WTC11 (cell line): Measurements from ENCODE around the gene RABGAP1. TPM values are rescaled to one million over a fixed set of nuclear protein-coding genes. Genes with fewer than 3 reads are reported as not detected.

ENCODE experiments used
- ATAC-seq: fragments of 200-7000 bp; cut with Tn5 transposase; 2 replicates; pipeline ENCODE4 v1.10.0; 2021; ENCODE audit warnings: mild to moderate bottlenecking, moderate library complexity
- CTCF ChIA-PET: fragments of 300-600 bp; sonication (Branson Sonifier 250); formaldehyde crosslinking; loops from one replicate; lab custom pipeline; 2021; ENCODE audit warnings: antibody characterized with exemption; lab: Charles Lee
- POLR2A ChIA-PET: fragments of 350-600 bp; sonication (Branson Sonifier 250); formaldehyde crosslinking; loops from one replicate; lab custom pipeline; 2021; ENCODE audit warnings: antibody characterized with exemption; lab: Charles Lee
- DNase-seq: peaks from one replicate; pipeline ENCODE4 v3.0.0; 2021; ENCODE audit warnings: low spot score
- H3K27ac Mint-ChIP-seq: 2 replicates; pipeline ENCODE4 v1.8.0; 2021; ENCODE audit warnings: mixed read lengths
- H3K27me3 Mint-ChIP-seq: 2 replicates; pipeline ENCODE4 v1.8.0; 2021; ENCODE audit warnings: low read depth, mild to moderate bottlenecking, moderate library complexity, mixed read lengths
- H3K36me3 Mint-ChIP-seq: 2 replicates; pipeline ENCODE4 v1.8.0; 2021; ENCODE audit warnings: mixed read lengths
- H3K4me1 Mint-ChIP-seq: 2 replicates; pipeline ENCODE4 v1.8.0; 2022; ENCODE audit warnings: mixed read lengths
- H3K4me3 Mint-ChIP-seq: 2 replicates; pipeline ENCODE4 v1.8.0; 2021; ENCODE audit warnings: mild to moderate bottlenecking, moderate library complexity, mixed read lengths
- H3K9me3 Mint-ChIP-seq: 2 replicates; pipeline ENCODE4 v1.8.0; 2021; ENCODE audit warnings: mixed read lengths
- CBFB ChIP-seq: sonication (generic); formaldehyde crosslinking; IDR thresholded peaks from 2 replicates; pipeline ENCODE4 v1.8.1; 2022; ENCODE audit warnings: mild to moderate bottlenecking, low read depth, missing genetic modification reagents
- ELF4 ChIP-seq: sonication (generic); formaldehyde crosslinking; IDR thresholded peaks from 2 replicates; pipeline ENCODE4 v1.8.1; 2022; ENCODE audit warnings: low read depth, mild to moderate bottlenecking, moderate library complexity, missing genetic modification reagents
- EMX1 ChIP-seq: fragments of 250-450 bp; sonication (Bioruptor Pico); IDR thresholded peaks from 2 replicates; pipeline ENCODE4 v1.8.0; 2021; ENCODE audit warnings: mild to moderate bottlenecking
- RELA ChIP-seq: sonication (generic); formaldehyde crosslinking; IDR thresholded peaks from 2 replicates; pipeline ENCODE4 v1.8.1; 2022; ENCODE audit warnings: missing genetic modification reagents, mild to moderate bottlenecking, borderline replicate concordance
- RORB ChIP-seq: fragments of 250-450 bp; sonication (Bioruptor Pico); IDR thresholded peaks from 2 replicates; pipeline ENCODE4 v1.9.0; 2021; ENCODE audit warnings: mild to moderate bottlenecking
- ZBTB21 ChIP-seq: sonication (generic); formaldehyde crosslinking; IDR thresholded peaks from 2 replicates; pipeline ENCODE4 v1.8.1; 2023; ENCODE audit warnings: mild to moderate bottlenecking, missing genetic modification reagents, borderline replicate concordance
- ZNF396 ChIP-seq: fragments of 250-450 bp; sonication (Bioruptor Pico); IDR thresholded peaks from 2 replicates; pipeline ENCODE4 v1.8.0; 2021; ENCODE audit warnings: mild to moderate bottlenecking, moderate library complexity, borderline replicate concordance
- total RNA-seq: library from RNA; stranded (reverse); gene quantifications from 3 replicates; pipeline ENCODE4 v1.2.3, GENCODE V29; 2021
- TF ChIP-seq, protein P1 (sequence below): sonication (generic); formaldehyde crosslinking; IDR thresholded peaks from 2 replicates; pipeline ENCODE4 v1.8.0; 2023; ENCODE audit warnings: mild to moderate bottlenecking, missing genetic modification reagents
- TF ChIP-seq, protein P2 (sequence below): sonication (generic); formaldehyde crosslinking; IDR thresholded peaks from 2 replicates; pipeline ENCODE4 v1.8.1; 2022; ENCODE audit warnings: mild to moderate bottlenecking, missing genetic modification reagents, moderate library complexity, borderline replicate concordance
- TF ChIP-seq, protein P3 (sequence below): sonication (generic); formaldehyde crosslinking; IDR thresholded peaks from 2 replicates; pipeline ENCODE4 v1.8.1; 2022; ENCODE audit warnings: low read depth, mild to moderate bottlenecking, moderate library complexity, missing genetic modification reagents, borderline replicate concordance
- TF ChIP-seq, protein P4 (sequence below): sonication (generic); formaldehyde crosslinking; IDR thresholded peaks from 2 replicates; pipeline ENCODE4 v1.8.1; 2022; ENCODE audit warnings: missing genetic modification reagents, borderline replicate concordance
- TF ChIP-seq, protein P5 (sequence below): sonication (generic); formaldehyde crosslinking; IDR thresholded peaks from 2 replicates; pipeline ENCODE4 v1.8.1; 2023; ENCODE audit warnings: mild to moderate bottlenecking, missing genetic modification reagents, moderate library complexity
- TF ChIP-seq, protein P6 (sequence below): fragments of 250-450 bp; sonication (Bioruptor Pico); IDR thresholded peaks from 2 replicates; pipeline ENCODE4 v2.1.2; 2022; ENCODE audit warnings: mild to moderate bottlenecking, moderate library complexity
- TF ChIP-seq, protein P7 (sequence below): sonication (generic); formaldehyde crosslinking; IDR thresholded peaks from 2 replicates; pipeline ENCODE4 v1.8.1; 2022; ENCODE audit warnings: mild to moderate bottlenecking, moderate library complexity, missing genetic modification reagents
- TF ChIP-seq, protein P8 (sequence below): sonication (generic); formaldehyde crosslinking; IDR thresholded peaks from 2 replicates; pipeline ENCODE4 v1.8.1; 2022; ENCODE audit warnings: low read depth, missing genetic modification reagents, borderline replicate concordance

Gene RABGAP1
- total RNA-seq, 1 experiment from 2014 or later, result 38.1 TPM

DNA sequence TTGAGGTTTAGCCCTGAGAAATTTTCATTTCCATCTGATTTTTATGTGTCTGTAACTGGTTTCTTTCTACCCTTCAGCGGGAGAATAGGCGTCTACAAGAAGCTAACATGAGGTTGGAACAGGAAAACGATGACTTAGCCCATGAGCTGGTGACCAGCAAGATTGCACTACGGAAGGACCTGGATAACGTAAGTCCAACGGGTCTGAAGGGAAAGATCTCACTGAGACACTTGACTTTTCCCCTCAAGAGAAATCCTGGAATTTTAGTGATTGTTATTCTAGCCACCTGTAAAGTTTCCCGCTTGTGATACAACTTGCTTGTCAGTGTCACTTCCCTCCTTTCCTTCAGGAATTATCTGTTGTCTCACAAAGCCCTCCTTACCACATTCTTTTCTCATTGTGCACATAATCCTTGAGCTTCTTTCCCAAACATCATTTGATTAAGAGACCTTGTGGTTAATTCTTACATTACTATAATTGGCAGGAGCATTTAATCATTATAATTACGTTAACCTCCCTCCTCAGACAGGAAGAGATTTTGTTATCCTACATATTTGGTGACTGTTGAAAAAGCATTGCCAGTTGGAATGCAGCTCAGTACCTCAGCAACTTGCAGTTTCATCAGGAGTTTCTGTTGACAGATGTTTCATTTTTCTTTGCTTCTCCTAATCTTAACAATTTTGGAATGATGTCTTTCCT lies 149.5 kb downstream of the RABGAP1 start (continued):
- TF ChIP-seq, protein P1, sequence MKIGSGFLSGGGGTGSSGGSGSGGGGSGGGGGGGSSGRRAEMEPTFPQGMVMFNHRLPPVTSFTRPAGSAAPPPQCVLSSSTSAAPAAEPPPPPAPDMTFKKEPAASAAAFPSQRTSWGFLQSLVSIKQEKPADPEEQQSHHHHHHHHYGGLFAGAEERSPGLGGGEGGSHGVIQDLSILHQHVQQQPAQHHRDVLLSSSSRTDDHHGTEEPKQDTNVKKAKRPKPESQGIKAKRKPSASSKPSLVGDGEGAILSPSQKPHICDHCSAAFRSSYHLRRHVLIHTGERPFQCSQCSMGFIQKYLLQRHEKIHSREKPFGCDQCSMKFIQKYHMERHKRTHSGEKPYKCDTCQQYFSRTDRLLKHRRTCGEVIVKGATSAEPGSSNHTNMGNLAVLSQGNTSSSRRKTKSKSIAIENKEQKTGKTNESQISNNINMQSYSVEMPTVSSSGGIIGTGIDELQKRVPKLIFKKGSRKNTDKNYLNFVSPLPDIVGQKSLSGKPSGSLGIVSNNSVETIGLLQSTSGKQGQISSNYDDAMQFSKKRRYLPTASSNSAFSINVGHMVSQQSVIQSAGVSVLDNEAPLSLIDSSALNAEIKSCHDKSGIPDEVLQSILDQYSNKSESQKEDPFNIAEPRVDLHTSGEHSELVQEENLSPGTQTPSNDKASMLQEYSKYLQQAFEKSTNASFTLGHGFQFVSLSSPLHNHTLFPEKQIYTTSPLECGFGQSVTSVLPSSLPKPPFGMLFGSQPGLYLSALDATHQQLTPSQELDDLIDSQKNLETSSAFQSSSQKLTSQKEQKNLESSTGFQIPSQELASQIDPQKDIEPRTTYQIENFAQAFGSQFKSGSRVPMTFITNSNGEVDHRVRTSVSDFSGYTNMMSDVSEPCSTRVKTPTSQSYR (CRISPR knock-in tag), result no peak

DNA sequence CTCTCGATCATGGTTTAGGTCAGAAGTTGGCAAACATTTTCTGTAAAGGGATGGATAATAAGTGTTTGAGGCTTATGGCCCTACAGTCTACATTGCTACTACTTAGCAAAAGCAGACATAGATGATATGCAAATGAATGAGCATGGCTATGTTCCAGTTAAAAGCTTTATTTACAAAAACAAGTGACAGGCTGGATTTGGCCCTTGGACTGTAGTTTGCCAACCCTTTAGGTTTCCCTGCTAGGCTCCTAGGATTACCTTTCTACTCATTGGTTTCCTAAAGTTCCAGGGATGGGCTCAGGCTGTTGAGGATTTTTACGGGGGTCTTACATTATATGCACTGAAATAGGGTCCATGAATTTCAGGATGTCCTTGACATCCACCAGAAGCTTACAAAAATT lies 150.1 kb downstream of the RABGAP1 start:
- no peak for ATAC-seq

DNA sequence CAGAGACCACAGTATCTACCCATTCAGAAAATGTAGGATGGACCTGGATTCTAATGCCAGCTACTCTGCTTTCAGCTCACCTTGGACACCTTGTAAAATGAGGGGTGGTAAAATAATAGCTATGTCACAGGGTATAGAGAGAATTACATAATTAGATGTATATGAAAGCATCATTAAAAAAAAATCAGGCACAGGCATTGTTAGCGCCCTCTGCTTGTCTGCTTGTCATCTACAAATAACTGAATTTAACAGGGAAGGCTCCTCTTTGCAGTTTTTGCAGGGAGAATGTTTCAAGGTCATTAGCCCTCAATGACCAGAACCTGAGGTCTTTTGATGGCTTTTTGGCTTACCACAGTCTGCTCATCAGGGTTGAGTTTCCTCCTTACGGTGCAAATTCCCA lies 150.6 kb downstream of the RABGAP1 start:
- ATAC-seq (no peak), DNase-seq (no peak)
- no peaks in the 10 kb centered on the region for H3K9me3 Mint-ChIP-seq
- CTCF ChIA-PET, result interaction anchor here (2.0 kb wide), 1 partner anchor 134 kb away, joined by 5 read pairs; no protein-coding TSS in a partner anchor
- TF ChIP-seq EMX1 (CRISPR knock-in tag) (no peak), CBFB (CRISPR knock-in tag) (no peak), RELA (CRISPR knock-in tag) (no peak), RORB (no peak), ELF4 (CRISPR knock-in tag) (no peak), ZNF396 (CRISPR knock-in tag) (no peak), ZBTB21 (CRISPR knock-in tag) (no peak)
- TF ChIP-seq, protein P2, sequence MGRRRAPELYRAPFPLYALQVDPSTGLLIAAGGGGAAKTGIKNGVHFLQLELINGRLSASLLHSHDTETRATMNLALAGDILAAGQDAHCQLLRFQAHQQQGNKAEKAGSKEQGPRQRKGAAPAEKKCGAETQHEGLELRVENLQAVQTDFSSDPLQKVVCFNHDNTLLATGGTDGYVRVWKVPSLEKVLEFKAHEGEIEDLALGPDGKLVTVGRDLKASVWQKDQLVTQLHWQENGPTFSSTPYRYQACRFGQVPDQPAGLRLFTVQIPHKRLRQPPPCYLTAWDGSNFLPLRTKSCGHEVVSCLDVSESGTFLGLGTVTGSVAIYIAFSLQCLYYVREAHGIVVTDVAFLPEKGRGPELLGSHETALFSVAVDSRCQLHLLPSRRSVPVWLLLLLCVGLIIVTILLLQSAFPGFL (CRISPR knock-in tag), result no peak
- TF ChIP-seq, protein P3, sequence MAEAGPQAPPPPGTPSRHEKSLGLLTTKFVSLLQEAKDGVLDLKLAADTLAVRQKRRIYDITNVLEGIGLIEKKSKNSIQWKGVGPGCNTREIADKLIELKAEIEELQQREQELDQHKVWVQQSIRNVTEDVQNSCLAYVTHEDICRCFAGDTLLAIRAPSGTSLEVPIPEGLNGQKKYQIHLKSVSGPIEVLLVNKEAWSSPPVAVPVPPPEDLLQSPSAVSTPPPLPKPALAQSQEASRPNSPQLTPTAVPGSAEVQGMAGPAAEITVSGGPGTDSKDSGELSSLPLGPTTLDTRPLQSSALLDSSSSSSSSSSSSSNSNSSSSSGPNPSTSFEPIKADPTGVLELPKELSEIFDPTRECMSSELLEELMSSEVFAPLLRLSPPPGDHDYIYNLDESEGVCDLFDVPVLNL, result no peak
- TF ChIP-seq, protein P4, sequence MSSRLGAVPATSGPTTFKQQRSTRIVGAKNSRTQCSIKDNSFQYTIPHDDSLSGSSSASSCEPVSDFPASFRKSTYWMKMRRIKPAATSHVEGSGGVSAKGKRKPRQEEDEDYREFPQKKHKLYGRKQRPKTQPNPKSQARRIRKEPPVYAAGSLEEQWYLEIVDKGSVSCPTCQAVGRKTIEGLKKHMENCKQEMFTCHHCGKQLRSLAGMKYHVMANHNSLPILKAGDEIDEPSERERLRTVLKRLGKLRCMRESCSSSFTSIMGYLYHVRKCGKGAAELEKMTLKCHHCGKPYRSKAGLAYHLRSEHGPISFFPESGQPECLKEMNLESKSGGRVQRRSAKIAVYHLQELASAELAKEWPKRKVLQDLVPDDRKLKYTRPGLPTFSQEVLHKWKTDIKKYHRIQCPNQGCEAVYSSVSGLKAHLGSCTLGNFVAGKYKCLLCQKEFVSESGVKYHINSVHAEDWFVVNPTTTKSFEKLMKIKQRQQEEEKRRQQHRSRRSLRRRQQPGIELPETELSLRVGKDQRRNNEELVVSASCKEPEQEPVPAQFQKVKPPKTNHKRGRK, result no peak
- TF ChIP-seq, protein P5, sequence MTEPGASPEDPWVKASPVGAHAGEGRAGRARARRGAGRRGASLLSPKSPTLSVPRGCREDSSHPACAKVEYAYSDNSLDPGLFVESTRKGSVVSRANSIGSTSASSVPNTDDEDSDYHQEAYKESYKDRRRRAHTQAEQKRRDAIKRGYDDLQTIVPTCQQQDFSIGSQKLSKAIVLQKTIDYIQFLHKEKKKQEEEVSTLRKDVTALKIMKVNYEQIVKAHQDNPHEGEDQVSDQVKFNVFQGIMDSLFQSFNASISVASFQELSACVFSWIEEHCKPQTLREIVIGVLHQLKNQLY (CRISPR knock-in tag), result no peak
- TF ChIP-seq, protein P6, sequence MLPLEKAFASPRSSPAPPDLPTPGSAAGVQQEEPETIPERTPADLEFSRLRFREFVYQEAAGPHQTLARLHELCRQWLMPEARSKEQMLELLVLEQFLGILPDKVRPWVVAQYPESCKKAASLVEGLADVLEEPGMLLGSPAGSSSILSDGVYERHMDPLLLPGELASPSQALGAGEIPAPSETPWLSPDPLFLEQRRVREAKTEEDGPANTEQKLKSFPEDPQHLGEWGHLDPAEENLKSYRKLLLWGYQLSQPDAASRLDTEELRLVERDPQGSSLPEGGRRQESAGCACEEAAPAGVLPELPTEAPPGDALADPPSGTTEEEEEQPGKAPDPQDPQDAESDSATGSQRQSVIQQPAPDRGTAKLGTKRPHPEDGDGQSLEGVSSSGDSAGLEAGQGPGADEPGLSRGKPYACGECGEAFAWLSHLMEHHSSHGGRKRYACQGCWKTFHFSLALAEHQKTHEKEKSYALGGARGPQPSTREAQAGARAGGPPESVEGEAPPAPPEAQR (CRISPR knock-in tag), result no peak
- TF ChIP-seq, all 79 proteins: peak for 0
- no peak overlapping the region for H3K4me3 Mint-ChIP-seq
- POLR2A ChIA-PET, result no interaction called here
- H3K36me3 Mint-ChIP-seq, result peaks cover 56% of the 10 kb centered on the region
- H3K27me3 Mint-ChIP-seq, result no peaks in the 10 kb centered on the region
- H3K27ac Mint-ChIP-seq, result peak overlapping the region; percentile 23; the same call in 1 of the 2 replicates
- H3K4me1 Mint-ChIP-seq, result peaks cover 16% of the 10 kb centered on the region

More for the DNA sequence above, 150.1 kb downstream of the RABGAP1 start:
- ChIA-PET POLR2A (no interaction called here), CTCF (no interaction called here)
- H3K27me3 Mint-ChIP-seq, result no peaks in the 10 kb centered on the region
- peak overlapping the region; percentile 41; the same call in 1 of the 2 replicates for H3K27ac Mint-ChIP-seq
- TF ChIP-seq, protein P7, sequence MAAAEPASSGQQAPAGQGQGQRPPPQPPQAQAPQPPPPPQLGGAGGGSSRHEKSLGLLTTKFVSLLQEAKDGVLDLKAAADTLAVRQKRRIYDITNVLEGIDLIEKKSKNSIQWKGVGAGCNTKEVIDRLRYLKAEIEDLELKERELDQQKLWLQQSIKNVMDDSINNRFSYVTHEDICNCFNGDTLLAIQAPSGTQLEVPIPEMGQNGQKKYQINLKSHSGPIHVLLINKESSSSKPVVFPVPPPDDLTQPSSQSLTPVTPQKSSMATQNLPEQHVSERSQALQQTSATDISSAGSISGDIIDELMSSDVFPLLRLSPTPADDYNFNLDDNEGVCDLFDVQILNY (CRISPR knock-in tag), result no peak
- TF ChIP-seq, protein P8, sequence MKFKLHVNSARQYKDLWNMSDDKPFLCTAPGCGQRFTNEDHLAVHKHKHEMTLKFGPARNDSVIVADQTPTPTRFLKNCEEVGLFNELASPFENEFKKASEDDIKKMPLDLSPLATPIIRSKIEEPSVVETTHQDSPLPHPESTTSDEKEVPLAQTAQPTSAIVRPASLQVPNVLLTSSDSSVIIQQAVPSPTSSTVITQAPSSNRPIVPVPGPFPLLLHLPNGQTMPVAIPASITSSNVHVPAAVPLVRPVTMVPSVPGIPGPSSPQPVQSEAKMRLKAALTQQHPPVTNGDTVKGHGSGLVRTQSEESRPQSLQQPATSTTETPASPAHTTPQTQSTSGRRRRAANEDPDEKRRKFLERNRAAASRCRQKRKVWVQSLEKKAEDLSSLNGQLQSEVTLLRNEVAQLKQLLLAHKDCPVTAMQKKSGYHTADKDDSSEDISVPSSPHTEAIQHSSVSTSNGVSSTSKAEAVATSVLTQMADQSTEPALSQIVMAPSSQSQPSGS, result no peak
- no peaks in the 10 kb centered on the region for H3K9me3 Mint-ChIP-seq
- peaks cover 53% of the 10 kb centered on the region for H3K36me3 Mint-ChIP-seq
- H3K4me3 Mint-ChIP-seq, result no peak overlapping the region
- DNase-seq, result no peak
- H3K4me1 Mint-ChIP-seq, result peaks cover 14% of the 10 kb centered on the region
